HEK293 (cell line): Measurements from ENCODE around the gene HMHB1.

ENCODE experiments used
- ZNF510 ChIP-seq: fragments of 450-650 bp; formaldehyde crosslinking; IDR thresholded peaks from 2 replicates; pipeline ENCODE4 v1.5.1; 2018; ENCODE audit warnings: mild to moderate bottlenecking, missing genetic modification characterization, missing biosample characterization; ENCODE audit not compliant: insufficient replicate concordance
- TF ChIP-seq, protein P1 (sequence below): fragments of 450-650 bp; formaldehyde crosslinking; IDR thresholded peaks from 2 replicates; pipeline ENCODE4 v1.5.1; 2016; ENCODE audit warnings: missing biosample characterization, missing genetic modification characterization

DNA sequence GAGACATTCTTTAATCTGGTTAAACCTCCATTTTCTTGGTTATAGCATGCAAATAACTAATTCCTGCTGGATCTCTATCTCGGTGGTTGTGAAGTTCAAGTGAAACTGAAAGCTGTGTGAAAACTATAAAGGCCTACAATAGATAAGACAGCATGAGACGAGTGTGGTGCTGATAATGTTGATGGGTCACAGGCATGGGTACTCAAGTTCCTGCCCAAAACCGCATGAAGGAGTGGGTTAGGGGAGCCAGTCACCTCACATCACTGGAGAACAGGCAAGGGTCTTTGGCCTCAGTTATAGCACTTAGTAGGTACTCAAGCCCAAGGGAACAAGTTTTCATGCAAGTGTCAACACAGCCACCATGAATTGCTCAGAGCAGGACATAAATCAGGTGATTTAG is 16.7 kb downstream of the HMHB1 start:
- TF ChIP-seq, protein P1, sequence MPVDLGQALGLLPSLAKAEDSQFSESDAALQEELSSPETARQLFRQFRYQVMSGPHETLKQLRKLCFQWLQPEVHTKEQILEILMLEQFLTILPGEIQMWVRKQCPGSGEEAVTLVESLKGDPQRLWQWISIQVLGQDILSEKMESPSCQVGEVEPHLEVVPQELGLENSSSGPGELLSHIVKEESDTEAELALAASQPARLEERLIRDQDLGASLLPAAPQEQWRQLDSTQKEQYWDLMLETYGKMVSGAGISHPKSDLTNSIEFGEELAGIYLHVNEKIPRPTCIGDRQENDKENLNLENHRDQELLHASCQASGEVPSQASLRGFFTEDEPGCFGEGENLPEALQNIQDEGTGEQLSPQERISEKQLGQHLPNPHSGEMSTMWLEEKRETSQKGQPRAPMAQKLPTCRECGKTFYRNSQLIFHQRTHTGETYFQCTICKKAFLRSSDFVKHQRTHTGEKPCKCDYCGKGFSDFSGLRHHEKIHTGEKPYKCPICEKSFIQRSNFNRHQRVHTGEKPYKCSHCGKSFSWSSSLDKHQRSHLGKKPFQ (tag by site-specific recombination), result no peak
- no peak for TF ChIP-seq ZNF510
